Thoracic aorta (tissue), 2 donors: Measurements from ENCODE around the gene PDE4D. TPM values are rescaled to one million over a fixed set of nuclear protein-coding genes. Genes with fewer than 3 reads are reported as not detected.

Source experiments
- ATAC-seq: fragments of 150-250 bp; one replicate; pipeline ENCODE4 v1.8.0; 2017; ENCODE audit warnings: low read depth; ENCODE audit not compliant: insufficient number of reproducible peaks, low FRiP score
- DNase-seq: peaks from one replicate; pipeline ENCODE4 v3.0.0-alpha.2; 2020; ENCODE audit warnings: low spot score
- H3K27ac ChIP-seq, 2 donors: fragments of 200-600 bp; sonication (generic); 1 replicate in 1 of 2; 2 replicates in 1 of 2; pipeline ENCODE4 v1.5.1; 2016; ENCODE audit warnings: mild to moderate bottlenecking in 2 of 2, moderate library complexity in 2 of 2
- H3K27me3 ChIP-seq: fragments of 200-600 bp; sonication (generic); replicated peaks from 2 replicates; pipeline ENCODE4 v1.6.0; 2016; ENCODE audit warnings: mild to moderate bottlenecking; ENCODE audit not compliant: insufficient read depth
- H3K36me3 ChIP-seq: fragments of 200-600 bp; sonication (generic); one replicate; pipeline ENCODE4 v1.5.1; 2016
- H3K4me1 ChIP-seq, 2 donors: fragments of 200-600 bp; sonication (generic); 1 replicate in 1 of 2; 2 replicates in 1 of 2; pipeline versions ENCODE4 v1.5.1 to v1.6.0; 2016; ENCODE audit warnings: low read depth in 2 of 2, mild to moderate bottlenecking in 1 of 2; ENCODE audit not compliant: control insufficient read depth in 1 of 2
- H3K4me3 ChIP-seq: fragments of 200-600 bp; sonication (generic); 2 replicates; pipeline ENCODE4 v1.5.1; 2016; ENCODE audit warnings: mild to moderate bottlenecking
- H3K9me3 ChIP-seq: fragments of 200-600 bp; sonication (generic); 2 replicates; pipeline ENCODE4 v1.5.1; 2016
- total RNA-seq, 2 donors: library from RNA; depleted of rRNA; stranded (reverse); fragments of >200 nt; gene quantifications; one replicate each; pipeline versions ENCODE4 v1.1.0 to v1.2.3, GENCODE V29; 2016
- TF ChIP-seq, protein P1 (sequence below): fragments of 200-600 bp; sonication (generic); IDR thresholded peaks from one replicate; pipeline ENCODE4 v1.5.1; 2019; ENCODE audit warnings: antibody characterized with exemption

The PDE4D gene
- total RNA-seq, 2 donors from 2014 or later: 34.0 to 85.8 TPM

- Histone ChIP-seq H3K27ac (no peak overlapping the region), H3K36me3 (no peaks in the 10 kb centered on the region), H3K4me3 (peak overlapping the region; percentile 3), H3K4me1 (peaks cover 10 to 26% of the 10 kb centered on the region in 2 donors), H3K9me3 (no peaks in the 10 kb centered on the region), H3K27me3 (no peaks in the 10 kb centered on the region)
- TF ChIP-seq, protein P1, sequence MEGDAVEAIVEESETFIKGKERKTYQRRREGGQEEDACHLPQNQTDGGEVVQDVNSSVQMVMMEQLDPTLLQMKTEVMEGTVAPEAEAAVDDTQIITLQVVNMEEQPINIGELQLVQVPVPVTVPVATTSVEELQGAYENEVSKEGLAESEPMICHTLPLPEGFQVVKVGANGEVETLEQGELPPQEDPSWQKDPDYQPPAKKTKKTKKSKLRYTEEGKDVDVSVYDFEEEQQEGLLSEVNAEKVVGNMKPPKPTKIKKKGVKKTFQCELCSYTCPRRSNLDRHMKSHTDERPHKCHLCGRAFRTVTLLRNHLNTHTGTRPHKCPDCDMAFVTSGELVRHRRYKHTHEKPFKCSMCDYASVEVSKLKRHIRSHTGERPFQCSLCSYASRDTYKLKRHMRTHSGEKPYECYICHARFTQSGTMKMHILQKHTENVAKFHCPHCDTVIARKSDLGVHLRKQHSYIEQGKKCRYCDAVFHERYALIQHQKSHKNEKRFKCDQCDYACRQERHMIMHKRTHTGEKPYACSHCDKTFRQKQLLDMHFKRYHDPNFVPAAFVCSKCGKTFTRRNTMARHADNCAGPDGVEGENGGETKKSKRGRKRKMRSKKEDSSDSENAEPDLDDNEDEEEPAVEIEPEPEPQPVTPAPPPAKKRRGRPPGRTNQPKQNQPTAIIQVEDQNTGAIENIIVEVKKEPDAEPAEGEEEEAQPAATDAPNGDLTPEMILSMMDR: no peak
- ATAC-seq: no peak
- DNase-seq: no peak
Observed at GRCh38 chr5:59037453-59037852, 856.1 kb downstream of the PDE4D start.

DNA sequence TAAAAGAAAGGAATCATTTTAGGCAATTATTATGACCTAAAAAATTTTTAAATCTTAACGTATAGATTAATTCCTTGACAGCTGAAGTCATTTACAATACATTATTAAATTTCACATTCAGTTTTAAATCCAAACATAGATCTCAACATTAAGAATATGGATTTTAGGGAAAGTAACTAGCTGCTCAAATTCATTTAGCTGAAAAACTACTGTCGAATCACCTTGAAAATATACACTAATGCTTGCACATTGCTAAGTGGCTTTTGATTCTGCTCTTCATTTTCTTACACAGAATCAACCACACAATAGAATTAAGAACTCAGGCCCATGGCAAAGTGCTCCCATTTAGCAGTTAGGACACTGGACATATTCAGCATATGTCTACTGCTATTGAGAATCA, 856.5 kb downstream of the PDE4D start:
- H3K4me1 ChIP-seq: peaks cover 9 to 22% of the 10 kb centered on the region in 2 donors
- peak overlapping the region; percentile 3 for H3K4me3 ChIP-seq
- TF ChIP-seq, protein P1: no peak
- DNase-seq (no peak), ATAC-seq (no peak)
- no peaks in the 10 kb centered on the region for H3K27me3 ChIP-seq
- H3K36me3 ChIP-seq: no peaks in the 10 kb centered on the region
- H3K27ac ChIP-seq: no peak overlapping the region
- no peaks in the 10 kb centered on the region for H3K9me3 ChIP-seq

DNA sequence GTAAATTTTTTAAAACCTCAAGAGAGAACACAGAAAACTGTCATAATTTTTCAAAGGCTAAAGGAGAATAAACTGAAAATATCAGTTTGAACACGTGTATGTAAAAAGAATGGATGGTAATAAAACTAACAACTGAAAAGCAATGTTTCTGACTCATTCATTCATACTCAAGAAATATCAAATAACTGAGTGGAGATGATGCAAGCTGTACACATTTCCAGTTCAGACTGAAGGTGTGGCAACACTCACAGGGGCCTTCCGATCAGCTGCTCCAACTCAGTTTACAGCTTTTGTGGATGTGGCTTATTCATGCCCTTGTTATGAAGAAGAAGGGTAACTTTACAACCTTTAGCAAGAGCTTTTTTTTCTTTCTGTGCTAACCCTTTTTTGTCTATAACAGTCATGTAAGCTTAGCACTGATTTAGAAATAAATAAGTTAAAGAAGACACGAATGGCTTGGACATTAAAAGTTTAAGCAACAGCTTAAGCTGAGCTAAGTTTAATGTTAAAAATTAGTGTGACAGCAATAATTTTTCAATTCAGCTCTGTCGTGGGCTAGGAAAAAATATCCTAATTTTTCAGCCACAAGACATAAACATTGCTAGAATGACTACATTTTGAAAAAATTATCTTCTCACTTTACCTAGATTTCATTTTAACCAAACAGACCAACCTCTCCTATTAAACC, 857.1 kb downstream of the PDE4D start:
- no peak overlapping the region for H3K4me3 ChIP-seq
- ATAC-seq (no peak), DNase-seq (no peak)
- H3K36me3 ChIP-seq: no peaks in the 10 kb centered on the region
- no peaks in the 10 kb centered on the region for H3K27me3 ChIP-seq
- no peaks in the 10 kb centered on the region for H3K9me3 ChIP-seq
- TF ChIP-seq, protein P1: no peak
- peaks cover 8 to 20% of the 10 kb centered on the region in 2 donors for H3K4me1 ChIP-seq
- no peak overlapping the region for H3K27ac ChIP-seq

DNA sequence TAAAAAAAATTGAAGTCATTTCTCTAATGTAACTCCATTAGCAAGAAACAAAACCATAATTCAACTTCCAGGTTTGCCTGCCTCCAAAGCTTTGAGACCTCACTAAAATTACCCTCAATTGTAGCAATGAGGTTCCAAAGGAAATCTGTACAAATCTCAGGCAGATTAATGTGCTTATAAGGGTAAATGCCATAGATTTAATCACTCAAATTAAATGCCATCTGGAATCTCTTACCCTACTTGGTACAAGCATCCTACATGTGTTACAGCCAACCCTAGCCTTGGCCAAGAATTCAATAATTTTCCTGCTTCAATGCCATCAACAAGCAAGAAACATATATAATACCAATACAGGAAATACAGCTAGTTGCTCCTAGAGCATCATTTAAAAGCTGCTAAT, 857.8 kb downstream of the PDE4D start:
- TF ChIP-seq, protein P1: no peak
- peaks cover 8 to 20% of the 10 kb centered on the region in 2 donors for H3K4me1 ChIP-seq
- H3K36me3 ChIP-seq: no peaks in the 10 kb centered on the region
- H3K27me3 ChIP-seq: no peaks in the 10 kb centered on the region
- DNase-seq (no peak), ATAC-seq (no peak)
- H3K27ac ChIP-seq: no peak overlapping the region
- no peak overlapping the region for H3K4me3 ChIP-seq
- H3K9me3 ChIP-seq: no peaks in the 10 kb centered on the region

GRCh38 chr5:59034498-59035186, 858.9 kb downstream of the PDE4D start:
- TF ChIP-seq, protein P1: peak; percentile 36
- ATAC-seq (no peak), DNase-seq (no peak)
- Histone ChIP-seq H3K4me1 (peaks cover 8 to 12% of the 10 kb centered on the region in 2 donors), H3K27ac (no peak overlapping the region), H3K36me3 (no peaks in the 10 kb centered on the region), H3K9me3 (no peaks in the 10 kb centered on the region), H3K27me3 (no peaks in the 10 kb centered on the region), H3K4me3 (no peak overlapping the region)
